SW 1271 (cell line): ENCODE results near the gene ILF2.

Experiments used
- DNase-seq, 2 experiments: peaks; one replicate each; lab custom pipeline; 2025; lab: John Stamatoyannopoulos, UW

Gene ILF2

DNA sequence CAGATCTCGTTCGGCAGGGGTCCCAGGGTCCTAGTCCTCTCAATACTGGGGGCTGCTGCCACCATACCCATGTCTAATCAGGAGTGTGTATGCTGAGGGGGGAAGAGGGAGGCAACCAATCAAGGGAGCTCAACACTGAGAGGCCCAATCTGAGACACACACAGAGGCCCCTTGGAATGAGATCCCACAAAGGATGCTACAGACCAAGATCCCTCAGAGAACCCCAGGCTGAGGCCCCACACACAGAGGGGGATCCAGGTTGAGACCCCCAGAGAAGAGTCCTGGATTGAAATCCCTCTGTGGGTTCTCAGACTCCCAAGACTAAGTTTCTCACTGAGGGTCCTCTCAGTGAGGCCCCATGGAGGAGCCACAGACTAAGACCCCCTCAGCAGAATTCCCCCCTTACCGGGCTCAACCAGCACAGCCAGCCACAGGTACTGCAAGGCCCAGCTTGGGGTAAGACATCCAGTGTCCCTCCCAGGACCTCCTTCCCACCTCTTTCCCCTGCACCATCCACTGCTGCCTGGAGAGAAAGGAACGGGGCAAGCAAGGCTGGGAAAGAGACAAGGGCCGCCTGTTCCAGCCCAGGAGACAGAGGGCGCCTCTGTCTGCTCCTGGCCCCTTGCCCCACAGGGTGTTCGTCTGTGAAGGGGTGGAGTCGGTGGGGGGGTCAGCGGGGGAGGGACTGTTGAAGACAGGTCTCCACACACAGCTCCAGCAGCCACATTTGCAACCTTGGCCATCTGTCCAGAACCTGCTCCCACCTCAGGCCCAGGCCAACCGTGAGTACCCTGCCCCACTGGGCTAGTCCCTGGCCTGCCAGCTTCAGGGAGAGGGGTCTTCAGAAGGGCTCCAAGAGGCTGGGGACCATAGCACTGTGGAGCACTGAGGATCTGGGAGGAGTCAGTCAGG is 42.8 kb downstream of the ILF2 start, which contains the start of gene S100A1:
TSS of gene S100A1 (plus strand) at position 720 of the 912 bp plus-strand sequence. CDS start 2,088 bp downstream, outside the sequence.
- DNase-seq, result no peak

DNA sequence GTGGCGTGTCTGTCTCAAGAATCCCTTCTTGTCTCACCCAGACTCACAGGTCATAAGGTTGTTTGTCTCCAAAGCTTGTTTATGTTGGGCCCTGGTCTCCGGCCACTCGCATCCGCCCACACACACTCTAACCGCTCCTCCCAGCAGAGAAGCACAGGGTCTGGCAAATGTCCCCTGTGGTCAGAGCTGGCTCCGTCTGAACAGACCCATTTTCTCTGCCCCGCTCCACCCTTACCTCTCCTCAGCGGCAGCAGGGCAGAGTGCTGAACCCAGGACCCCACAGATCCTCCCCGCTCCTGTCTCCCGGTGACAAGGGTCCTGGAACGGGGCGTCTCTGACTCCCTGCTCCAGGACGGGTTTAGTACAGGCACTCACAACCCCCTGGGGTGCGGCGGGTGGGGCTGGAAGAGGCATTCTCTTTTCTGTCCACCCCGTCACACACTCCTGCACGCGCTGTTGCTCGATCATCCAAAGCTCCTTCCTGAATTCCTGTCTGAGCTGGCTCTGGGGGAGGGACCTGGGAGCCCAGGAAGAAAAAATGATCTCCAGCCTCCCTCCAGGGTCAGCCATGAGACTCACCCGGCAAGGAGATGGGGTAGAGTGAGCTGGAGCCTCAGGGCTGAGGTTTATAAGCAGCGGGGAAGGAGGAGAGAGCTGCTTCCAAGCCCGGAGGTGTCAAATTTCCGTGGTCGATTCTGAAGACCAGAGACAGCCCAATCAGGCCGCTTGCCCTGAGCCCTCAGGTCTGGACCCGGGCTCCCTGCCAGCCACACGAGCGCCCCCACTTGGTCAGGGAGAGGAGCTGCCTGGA is 43.7 kb downstream of the ILF2 start, which contains the start of gene S100A13:
TSS of gene S100A13 (minus strand) at position 602 of the 811 bp plus-strand sequence. CDS start 1,033 bp downstream, outside the sequence.
- peak; percentile 50 to 72 for DNase-seq

DNA sequence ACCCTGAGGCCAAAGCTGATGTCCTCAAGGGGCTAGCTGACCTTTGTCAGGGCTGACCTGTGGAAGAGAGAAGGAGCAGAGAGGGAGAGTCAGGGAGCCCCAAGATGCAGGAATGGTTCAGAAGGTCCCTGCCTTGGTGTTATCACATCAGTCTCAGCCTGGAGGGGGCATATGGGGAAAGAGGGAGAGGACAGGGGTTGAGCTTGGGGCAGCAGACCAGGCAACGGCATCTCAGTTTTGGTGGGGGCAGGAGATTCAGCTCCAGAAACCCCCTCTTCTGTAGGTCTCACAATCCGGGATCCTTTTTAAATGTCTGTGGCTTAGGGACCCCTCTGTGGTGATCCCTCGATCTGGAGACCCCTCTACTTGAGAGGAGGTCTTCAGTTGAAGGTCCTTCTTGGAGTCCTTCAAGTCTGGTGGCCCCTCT is 44.3 kb downstream of the ILF2 start:
- DNase-seq, result no peak

DNA sequence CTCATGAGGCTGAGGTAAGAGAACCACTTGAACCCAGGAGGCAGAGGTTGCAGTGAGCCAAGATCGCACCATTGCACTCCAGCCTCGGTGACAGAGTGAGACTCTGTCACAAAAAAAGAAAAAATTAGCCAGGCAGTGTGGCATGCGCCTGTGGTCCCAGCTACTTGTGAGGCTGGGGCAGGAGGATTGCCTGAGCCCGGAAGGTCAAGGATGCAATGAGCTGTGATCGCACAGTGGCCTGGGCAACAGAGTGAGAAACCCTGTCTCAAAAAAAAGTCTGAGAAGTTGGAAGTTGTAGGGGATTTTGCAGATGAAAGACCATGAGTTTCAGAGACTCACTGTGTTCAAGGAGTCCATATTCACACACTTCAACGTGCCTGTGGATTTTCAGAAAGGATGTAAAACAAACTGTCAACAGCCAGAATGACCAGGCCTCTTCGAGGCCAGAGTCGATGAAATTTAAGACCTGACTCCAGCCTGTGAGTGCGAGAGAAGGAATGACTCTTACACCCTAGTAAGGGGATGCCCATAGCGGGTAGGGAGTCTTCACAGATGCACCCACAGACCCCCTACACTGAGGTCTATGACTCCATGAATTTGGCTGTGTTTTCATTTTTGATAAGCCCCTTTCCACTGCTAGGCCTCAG is 45.7 kb downstream of the ILF2 start:
- no peak for DNase-seq

DNA sequence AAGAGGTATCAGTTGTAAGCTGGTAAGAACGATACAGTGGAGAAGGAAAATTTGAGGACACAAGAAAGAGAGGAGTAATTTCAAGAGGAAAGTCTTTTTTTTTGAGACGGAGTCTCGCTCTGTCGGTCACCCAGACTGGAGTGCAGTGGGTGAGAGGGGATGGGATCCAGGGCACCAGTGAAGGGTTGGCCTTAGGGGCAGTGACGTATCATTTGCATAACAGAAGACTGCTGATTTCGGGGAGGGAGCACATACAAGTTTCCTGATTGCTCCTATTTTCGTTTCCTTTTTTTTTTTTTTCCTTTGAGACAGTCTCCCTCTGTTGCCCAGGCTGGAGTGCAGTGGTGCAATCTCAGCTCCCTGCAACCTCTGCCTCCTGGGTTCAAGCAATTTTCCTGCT is 47.7 kb downstream of the ILF2 start:
- no peak for DNase-seq

DNA sequence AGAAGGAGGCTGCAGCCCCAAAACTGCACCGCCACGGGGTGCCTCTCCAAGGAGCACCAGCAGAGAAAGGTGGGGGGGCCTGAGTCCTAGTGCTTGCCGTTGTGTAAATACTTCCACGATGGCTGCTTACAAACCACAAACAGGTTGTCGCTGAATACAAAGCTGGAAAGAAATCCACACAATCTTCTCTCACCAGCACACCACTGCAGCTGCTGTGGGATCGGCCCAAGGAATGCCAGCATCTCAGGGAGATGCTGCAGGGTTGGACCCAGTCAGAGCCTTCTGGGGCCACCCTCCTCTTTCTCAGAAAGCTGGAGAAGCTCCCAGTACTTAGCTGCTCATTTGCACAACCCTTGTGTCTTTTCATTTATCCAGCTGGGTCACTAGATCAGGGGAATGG is 51.6 kb downstream of the ILF2 start:
- no peak for DNase-seq

DNA sequence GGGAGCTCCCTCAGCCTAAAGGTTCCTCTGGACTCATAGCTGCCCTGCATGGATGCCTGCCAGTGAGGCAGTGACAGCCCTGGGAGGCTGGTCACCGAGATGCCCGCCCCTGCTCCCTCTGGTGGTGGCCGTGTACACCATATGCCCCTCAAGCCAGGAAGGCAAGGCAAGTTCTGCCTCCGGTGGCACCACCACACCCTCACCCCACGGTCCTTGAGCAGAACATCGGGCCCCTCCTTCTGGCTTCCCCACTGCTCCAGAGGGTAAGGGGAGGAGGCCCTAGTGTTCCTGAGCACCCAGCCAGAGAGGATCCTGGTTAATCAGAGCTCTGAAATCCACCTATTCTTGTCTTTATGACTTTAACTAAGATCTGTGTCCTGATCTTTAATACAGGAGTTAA is 53.1 kb downstream of the ILF2 start:
- peak; percentile 61 to 71 for DNase-seq

DNA sequence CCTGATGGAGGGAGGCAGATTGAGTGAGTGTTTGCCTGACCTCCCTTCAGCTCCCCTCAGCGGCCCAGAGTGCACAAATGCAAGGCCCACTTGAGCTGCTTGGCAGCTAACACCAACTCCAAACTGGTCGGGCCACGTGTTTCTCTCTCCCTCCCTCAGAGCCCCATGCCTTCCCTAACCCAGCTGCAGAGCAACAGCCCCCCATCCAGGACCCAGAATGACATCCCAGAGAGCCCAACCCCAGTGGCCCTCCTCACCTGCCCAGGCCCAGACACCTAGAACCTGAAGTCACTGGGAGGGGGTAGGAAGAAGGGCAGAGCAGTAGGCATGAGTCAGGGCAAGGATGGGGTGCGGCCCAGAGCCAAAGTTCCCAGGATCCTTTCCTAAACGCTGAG is 53.9 kb downstream of the ILF2 start:
- no peak for DNase-seq

DNA sequence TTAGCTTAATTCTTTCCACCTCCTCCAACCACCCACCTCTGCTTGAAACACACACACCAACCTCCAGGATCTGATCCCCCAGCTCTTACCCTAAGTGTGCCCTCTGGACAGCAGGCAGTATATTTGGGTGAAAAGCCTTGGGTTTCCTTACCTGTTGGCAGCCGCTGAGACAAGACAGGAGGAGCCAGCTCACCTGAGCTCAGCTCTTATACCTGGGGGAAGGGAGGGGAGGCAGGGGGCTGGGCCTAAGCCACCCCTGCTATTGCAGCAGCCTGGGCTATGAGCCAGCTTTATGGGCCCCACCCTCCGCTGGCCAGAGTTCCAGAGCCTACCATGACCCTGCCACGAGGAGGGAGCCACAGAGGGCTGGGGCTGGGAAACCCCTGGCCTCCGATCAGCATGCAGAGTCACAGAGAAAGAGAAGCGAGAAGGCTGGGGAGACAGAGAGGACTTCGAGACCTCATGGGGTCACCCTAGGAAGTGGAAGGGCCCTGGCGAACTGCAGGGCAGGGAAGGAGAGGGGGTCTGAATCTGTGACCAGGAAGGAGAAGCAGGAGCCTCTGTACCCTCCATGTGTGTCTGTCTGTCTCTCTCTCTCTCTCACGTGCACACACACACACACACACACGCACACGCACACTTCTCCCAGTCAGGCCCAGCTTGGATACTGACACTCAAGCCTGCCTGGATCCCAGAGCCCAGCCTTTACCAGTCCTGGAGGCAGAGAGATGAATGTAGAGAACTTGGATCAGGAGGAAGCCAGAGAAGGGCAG is 54.5 kb downstream of the ILF2 start, which contains the start of gene S100A14:
TSS of gene S100A14 (minus strand) at position 182 of the 773 bp plus-strand sequence. CDS start 467 bp downstream, outside the sequence.
- no peak for DNase-seq

DNA sequence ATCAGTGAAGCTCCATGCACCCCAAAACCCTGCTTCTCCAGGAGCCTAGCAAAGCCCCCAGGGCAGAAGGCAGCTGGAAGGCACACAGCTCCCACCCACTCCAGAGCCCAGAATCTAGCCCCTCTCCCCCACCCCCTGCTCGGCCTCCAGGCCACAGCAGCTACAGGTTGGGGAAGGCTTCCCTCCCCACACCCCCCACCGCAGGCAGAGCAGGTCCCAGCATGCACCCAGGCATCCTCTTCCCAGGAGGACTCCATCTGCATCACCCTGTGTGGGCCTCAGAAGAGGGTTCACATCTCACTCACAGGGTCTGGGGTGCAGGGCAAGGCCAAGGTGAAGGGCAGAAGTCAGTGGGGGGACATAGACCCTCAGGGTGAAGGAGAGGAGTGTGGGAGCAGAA is 55.4 kb downstream of the ILF2 start:
- DNase-seq, result no peak

DNA sequence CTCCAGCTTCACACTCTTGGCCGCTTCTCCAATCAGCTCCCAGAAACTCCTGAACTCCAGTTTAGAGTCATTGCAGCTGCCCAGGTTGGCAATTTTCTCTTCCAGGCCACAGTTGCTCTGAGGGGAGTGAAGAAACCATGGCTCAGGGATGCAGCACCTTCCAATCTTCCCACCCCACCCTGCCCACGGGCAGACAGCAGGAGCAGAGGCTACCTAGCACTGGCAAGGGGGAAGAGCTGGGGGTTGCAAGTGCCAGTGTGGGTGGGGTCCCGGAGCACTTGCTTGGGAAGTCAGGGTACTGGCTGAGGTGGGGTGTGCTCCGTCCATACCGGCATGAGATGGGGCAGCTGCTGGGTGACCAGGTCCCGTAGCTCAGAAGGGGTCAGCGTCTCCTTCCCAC is 55.9 kb downstream of the ILF2 start:
- DNase-seq, result no peak

DNA sequence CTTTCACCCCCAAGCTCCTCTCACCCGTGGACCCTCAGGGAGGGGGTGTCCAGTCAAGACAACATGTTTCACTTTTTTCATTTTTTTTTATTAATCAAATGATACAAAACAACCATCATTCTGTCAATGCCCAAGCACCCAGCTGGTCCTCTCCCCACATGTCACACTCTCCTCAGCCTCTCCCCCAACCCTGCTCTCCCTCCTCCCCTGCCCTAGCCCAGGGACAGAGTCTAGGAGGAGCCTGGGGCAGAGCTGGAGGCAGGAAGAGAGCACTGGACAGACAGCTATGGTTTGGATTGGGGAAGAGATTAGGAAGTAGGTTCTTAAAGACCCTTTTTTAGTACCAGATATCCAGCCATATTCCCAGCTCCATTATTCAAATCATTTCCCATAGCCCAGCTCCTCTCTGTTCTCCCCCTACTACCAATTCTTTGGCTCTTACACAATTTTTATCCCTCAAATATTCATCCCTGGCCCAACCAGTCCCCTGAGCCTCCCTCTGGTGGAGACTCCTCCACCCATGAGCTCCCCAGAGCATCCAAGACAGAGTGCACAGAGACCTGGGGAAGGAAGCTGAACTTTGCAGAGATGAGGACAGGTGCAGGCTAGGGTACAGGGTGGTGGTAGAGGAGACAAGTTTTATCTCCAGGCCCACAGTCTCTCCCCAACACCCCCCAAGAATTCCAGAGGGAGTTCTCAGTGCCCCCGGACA is 56.4 kb downstream of the ILF2 start:
- no peak for DNase-seq

DNA sequence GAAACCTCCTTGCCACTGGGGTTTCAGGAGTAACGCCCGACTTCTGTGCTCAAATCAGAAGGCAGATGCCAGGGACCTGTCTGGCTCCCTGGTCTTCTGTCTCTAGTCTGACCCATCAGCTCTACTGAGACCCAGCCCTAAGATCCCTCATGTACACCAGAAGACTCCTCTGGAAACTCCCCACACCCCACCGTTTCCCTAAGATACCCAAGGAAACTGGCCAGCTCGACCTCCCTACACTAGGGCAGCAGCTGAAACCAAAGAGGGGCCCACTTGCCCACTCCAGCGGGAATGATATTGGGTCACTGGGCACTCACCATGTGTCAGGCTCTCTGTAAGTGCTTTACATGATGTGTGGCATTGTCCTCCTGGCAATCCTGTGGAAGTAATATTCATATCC is 57.4 kb downstream of the ILF2 start:
- no peak for DNase-seq

DNA sequence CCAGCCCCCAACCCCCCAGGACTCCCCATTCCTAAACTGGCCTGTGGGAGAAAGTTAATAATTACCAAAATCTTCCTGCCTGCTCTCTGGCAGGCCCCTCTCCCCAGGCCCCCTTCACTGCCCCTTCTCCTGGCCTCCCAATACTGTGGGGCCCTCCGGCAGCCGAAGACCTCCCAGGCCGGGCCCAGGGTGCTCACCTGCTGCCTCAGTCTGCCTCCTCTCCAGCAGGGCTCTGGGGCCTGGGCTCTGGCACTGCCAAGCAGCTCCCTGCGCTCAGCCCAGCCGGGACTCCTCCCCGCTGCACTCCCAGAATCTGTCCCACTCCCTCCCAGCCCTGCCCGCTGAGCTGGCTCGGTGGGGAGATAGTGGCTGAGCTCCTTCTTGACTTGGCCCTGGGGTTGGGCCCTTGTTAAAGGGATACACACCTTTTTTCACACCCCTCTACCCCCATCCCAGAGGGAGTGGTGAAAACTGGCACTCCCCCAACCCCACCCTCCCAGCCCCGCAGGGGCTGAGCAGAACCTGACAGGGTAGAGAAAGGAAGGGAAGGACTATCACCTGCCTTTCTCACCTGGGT is 58.0 kb downstream of the ILF2 start, which contains the start of gene S100A16:
TSS of gene S100A16 (minus strand) at position 383 of the 577 bp plus-strand sequence. CDS start 4,986 bp downstream, outside the sequence.
- DNase-seq, result peak; percentile 20 to 43

DNA sequence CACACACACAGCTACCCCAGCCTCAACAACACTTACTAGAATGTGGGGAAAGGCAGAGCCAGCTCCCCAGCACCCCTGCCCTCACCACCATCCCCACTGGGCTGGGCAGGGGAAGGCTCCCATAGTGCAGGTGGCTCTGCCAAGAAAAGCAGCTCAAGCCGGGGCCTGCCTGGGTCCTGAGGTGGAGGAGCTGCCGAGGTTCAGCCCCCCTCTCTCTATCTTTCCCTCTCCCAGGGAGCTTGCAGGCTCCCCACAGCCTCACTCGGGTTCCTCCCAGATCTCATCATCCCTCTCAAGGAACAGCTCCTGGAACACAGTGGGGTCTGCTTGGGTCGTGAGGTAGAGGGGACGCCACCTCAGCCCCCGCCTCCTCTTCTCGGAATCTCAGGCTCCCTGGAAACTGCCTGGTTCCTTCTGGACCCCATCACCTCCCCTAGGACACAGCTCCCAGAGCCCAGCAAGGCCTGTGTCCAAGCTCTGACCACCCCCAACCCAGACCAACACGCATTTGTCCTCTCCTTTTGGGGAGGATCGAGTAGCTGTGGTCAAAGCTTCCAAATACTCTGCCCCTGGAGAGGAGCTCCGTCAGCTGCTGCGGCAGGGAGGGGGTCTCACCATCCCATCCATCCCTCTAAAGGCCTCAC is 58.6 kb downstream of the ILF2 start:
- no peak for DNase-seq
